Lung (tissue), 12 donors: ENCODE measurements around the gene CYP3A5. TPM values are rescaled to one million over a fixed set of nuclear protein-coding genes. Genes with fewer than 3 reads are reported as not detected.

Source experiments
- ATAC-seq: fragments of 200-7000 bp; cut with Tn5 transposase; one replicate; pipeline ENCODE4 v1.9.1; 2020; ENCODE audit warnings: moderate number of reproducible peaks; ENCODE audit not compliant: insufficient read depth, low FRiP score
- DNase-seq, 3 donors: peaks; one replicate each; pipeline ENCODE4 v3.0.0-alpha.2; 2013 to 2017
- H3K27ac ChIP-seq, 2 donors: one replicate each; pipeline ENCODE4 v1.5.1; 2013; ENCODE audit warnings: mild to moderate bottlenecking in 2 of 2, moderate library complexity in 2 of 2, control low read depth in 1 of 2, inconsistent platforms in 1 of 2, low read depth in 1 of 2, low read length in 1 of 2
- H3K27me3 ChIP-seq, 3 donors: one replicate each; pipeline ENCODE4 v1.5.1; 2013; ENCODE audit warnings: low read length in 2 of 3; ENCODE audit not compliant: control insufficient read depth in 3 of 3, insufficient read depth in 3 of 3
- H3K36me3 ChIP-seq, 4 donors: one replicate each; pipeline ENCODE4 v1.5.1; 2013; ENCODE audit warnings: low read length in 4 of 4, mild to moderate bottlenecking in 1 of 4, moderate library complexity in 1 of 4; ENCODE audit not compliant: control insufficient read depth in 4 of 4, insufficient read depth in 4 of 4
- H3K4me1 ChIP-seq, 5 donors: one replicate each; pipeline ENCODE4 v1.5.1; 2013; ENCODE audit warnings: low read length in 5 of 5, mild to moderate bottlenecking in 2 of 5, moderate library complexity in 1 of 5; ENCODE audit not compliant: control insufficient read depth in 5 of 5, insufficient read depth in 5 of 5
- H3K4me3 ChIP-seq: one replicate; pipeline ENCODE4 v1.5.1; 2013; ENCODE audit warnings: mild to moderate bottlenecking, control low read depth, moderate library complexity
- H3K9ac ChIP-seq, 2 donors: one replicate each; pipeline ENCODE4 v1.5.1; 2013; ENCODE audit warnings: low read length in 2 of 2, control low read depth in 1 of 2; ENCODE audit not compliant: insufficient read depth in 1 of 2
- H3K9me3 ChIP-seq, 4 donors: one replicate each; pipeline ENCODE4 v1.5.1; 2013; ENCODE audit warnings: low read length in 3 of 4, mild to moderate bottlenecking in 1 of 4, moderate library complexity in 1 of 4; ENCODE audit not compliant: control insufficient read depth in 4 of 4, insufficient read depth in 3 of 4
- WGBS, 2 donors: extraction: QIAGEN DNeasy Blood & Tissue Kit; methylation state at CpG; one replicate each; pipeline ENCODE4 v1.1.7; 2013; 5-methylcytosine and 5-hydroxymethylcytosine counted together
- polyA plus RNA-seq, 2 donors: library from polyadenylated mRNA; stranded (reverse); fragments of 200-250 nt; gene quantifications; one replicate each; pipeline ENCODE4 v1.2.1, GENCODE V29; 2013
- total RNA-seq, 2 donors: library from RNA; depleted of rRNA in 1 of 2; stranded (reverse); fragments of >200 nt in 1 of 2; gene quantifications; one replicate each; pipeline ENCODE4 v1.2.1, GENCODE V29; 2014 to 2021
- TF ChIP-seq, protein P1 (sequence below): IDR thresholded peaks from 2 replicates; pipeline ENCODE4 v1.5.1; 2012; ENCODE audit warnings: mild to moderate bottlenecking; ENCODE audit errors: control extremely low read depth, extremely low read depth
- donor health status: control.
- donor health status: control.
- donor health status: Bipolar disorder and iron deficiency.
- donor health status: healthy.
- donor health status: DM: yes; HTN: yes; CAD: no.

Gene CYP3A5
- total and polyA plus RNA-seq, 4 donors: 2.2 to 26.3 (median 10.9) TPM

DNA sequence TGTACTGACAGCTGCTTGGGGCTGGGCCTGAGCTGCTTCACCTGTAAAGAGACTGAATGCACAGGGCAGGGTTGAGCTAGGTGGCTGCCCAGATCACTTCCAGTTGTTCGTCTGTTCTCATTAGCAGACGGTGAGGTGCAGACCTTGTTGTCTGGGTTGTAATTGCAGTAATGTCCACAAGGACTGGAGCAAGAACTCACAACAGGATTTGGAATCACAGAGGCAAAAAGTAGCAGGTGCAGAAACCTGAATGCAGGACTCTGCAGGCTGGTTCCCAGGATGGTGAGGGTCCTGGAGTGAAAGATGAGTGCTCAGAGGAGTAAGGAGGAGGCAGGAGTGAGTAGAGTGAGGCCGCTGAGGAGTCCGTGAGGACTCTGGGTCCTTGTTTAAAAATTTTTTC is 53.8 kb downstream of the CYP3A5 start:
- 93 to 94% methylated on average over 4 of the region's 4 CpGs for WGBS, 2 donors
- TF ChIP-seq, protein P1, sequence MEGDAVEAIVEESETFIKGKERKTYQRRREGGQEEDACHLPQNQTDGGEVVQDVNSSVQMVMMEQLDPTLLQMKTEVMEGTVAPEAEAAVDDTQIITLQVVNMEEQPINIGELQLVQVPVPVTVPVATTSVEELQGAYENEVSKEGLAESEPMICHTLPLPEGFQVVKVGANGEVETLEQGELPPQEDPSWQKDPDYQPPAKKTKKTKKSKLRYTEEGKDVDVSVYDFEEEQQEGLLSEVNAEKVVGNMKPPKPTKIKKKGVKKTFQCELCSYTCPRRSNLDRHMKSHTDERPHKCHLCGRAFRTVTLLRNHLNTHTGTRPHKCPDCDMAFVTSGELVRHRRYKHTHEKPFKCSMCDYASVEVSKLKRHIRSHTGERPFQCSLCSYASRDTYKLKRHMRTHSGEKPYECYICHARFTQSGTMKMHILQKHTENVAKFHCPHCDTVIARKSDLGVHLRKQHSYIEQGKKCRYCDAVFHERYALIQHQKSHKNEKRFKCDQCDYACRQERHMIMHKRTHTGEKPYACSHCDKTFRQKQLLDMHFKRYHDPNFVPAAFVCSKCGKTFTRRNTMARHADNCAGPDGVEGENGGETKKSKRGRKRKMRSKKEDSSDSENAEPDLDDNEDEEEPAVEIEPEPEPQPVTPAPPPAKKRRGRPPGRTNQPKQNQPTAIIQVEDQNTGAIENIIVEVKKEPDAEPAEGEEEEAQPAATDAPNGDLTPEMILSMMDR: no peak
- Histone ChIP-seq H3K4me3 (no peak overlapping the region), H3K9ac (no peak overlapping the region), H3K27ac (no peak overlapping the region), H3K4me1 (peaks cover 0 to 3% (median 0%) of the 10 kb centered on the region in 5 donors), H3K27me3 (no peaks in the 10 kb centered on the region), H3K36me3 (peaks cover 48 to 74% (median 56%) of the 10 kb centered on the region in 4 donors), H3K9me3 (no peaks in the 10 kb centered on the region)
- ATAC-seq (no peak), DNase-seq (no peak)

DNA sequence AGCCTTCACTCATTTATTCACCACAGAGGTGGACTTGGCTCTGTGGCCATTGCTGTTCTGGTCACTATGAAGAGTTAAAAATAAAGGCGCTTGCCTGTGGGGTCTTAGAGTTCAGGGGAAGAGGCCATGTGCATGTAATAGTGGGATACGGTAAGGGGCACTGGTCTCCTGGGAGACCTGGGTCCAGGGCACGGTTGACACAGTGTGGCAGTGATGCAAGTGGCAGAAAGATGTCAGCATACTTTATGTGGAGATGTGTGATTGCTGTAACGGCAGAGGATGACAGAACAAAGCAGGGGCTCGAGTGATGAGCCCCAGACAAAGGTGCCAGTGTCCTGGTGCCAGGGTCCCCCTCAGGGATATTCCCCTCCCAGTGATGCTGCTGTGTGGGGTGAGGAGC is 54.5 kb downstream of the CYP3A5 start:
- 70 to 88% methylated on average over 5 of the region's 5 CpGs for WGBS, 2 donors
- Histone ChIP-seq H3K36me3 (peaks cover 49 to 76% (median 55%) of the 10 kb centered on the region in 4 donors), H3K27me3 (no peaks in the 10 kb centered on the region), H3K4me3 (no peak overlapping the region), H3K9me3 (no peaks in the 10 kb centered on the region), H3K9ac (no peak overlapping the region), H3K27ac (no peak overlapping the region), H3K4me1 (peaks cover 0 to 3% (median 0%) of the 10 kb centered on the region in 5 donors)
- DNase-seq (no peak), ATAC-seq (no peak)
- TF ChIP-seq, protein P1: no peak

GRCh38 chr7:99624484-99624883 is 55.3 kb downstream of the CYP3A5 start:
- WGBS, 2 donors: 67 to 77% methylated on average over 16 of the region's 16 CpGs
- no peak overlapping the region for H3K4me3 ChIP-seq
- H3K27me3 ChIP-seq: no peaks in the 10 kb centered on the region
- no peak overlapping the region for H3K27ac ChIP-seq
- TF ChIP-seq, protein P1: no peak
- no peak for ATAC-seq
- no peak overlapping the region for H3K9ac ChIP-seq
- H3K9me3 ChIP-seq: no peaks in the 10 kb centered on the region
- DNase-seq: no peak
- peaks cover 49 to 76% (median 56%) of the 10 kb centered on the region in 4 donors for H3K36me3 ChIP-seq
- H3K4me1 ChIP-seq: peaks cover 0 to 3% (median 0%) of the 10 kb centered on the region in 5 donors
